HG02763 (cell line): Measurements from ENCODE around the gene BMPR2.

Experiments used
- ATAC-seq: cut with Tn5 transposase; IDR thresholded peaks from one replicate; pipeline ENCODE4 v1.9.1; 2021; ENCODE audit warnings: mild to moderate bottlenecking, moderate library complexity; ENCODE audit not compliant: unreplicated experiment

The BMPR2 gene

GRCh38 chr2:202588647-202589581 lies 212.8 kb downstream of the BMPR2 start:
- no peak for ATAC-seq

GRCh38 chr2:202589582-202589949 lies 213.4 kb downstream of the BMPR2 start:
- ATAC-seq: no peak

- no peak for ATAC-seq
Measured at GRCh38 chr2:202592566-202592965, 216.4 kb downstream of the BMPR2 start.

GRCh38 chr2:202599105-202599504 lies 223.0 kb downstream of the BMPR2 start:
- no peak for ATAC-seq

- no peak for ATAC-seq
Measured at GRCh38 chr2:202599911-202600310, 223.8 kb downstream of the BMPR2 start.

- no peak for ATAC-seq
Measured at GRCh38 chr2:202604699-202605098, 228.6 kb downstream of the BMPR2 start.

- no peak for ATAC-seq
Measured at GRCh38 chr2:202605174-202605573, 229.0 kb downstream of the BMPR2 start.

GRCh38 chr2:202608142-202608852 lies 232.2 kb downstream of the BMPR2 start:
- ATAC-seq: no peak

GRCh38 chr2:202609381-202610145 lies 233.4 kb downstream of the BMPR2 start:
- ATAC-seq: peak; percentile 94

GRCh38 chr2:202610380-202610779 lies 234.3 kb downstream of the BMPR2 start:
- ATAC-seq: no peak

GRCh38 chr2:202612145-202612544 lies 236.0 kb downstream of the BMPR2 start:
- no peak for ATAC-seq

GRCh38 chr2:202613479-202613878 lies 237.4 kb downstream of the BMPR2 start:
- ATAC-seq: no peak
